Spinal cord (tissue), 10 donors: ENCODE data around the gene NDUFB7. TPM values are rescaled to one million over a fixed set of nuclear protein-coding genes. Genes with fewer than 3 reads are reported as not detected.
"Not testable (repeated sequence)": the region's sequence is repeated elsewhere in the genome, so short reads cannot be mapped to it uniquely, and the experiment has no call there.

Source experiments
- DNase-seq, 6 donors: peaks; one replicate each; pipeline versions ENCODE4 v3.0.0 to v3.0.0-alpha.2; 2013 to 2015; ENCODE audit warnings: low spot score in 6 of 6, low read depth in 4 of 6
- H3K27ac ChIP-seq: one replicate; pipeline ENCODE4 v1.5.1; 2013; ENCODE audit warnings: low read depth, low read length, control low read depth
- H3K27me3 ChIP-seq: one replicate; pipeline ENCODE4 v1.6.1; 2013; ENCODE audit warnings: low read length; ENCODE audit not compliant: control insufficient read depth, insufficient read depth
- H3K36me3 ChIP-seq: one replicate; pipeline ENCODE4 v1.6.1; 2013; ENCODE audit warnings: low read length; ENCODE audit not compliant: control insufficient read depth, insufficient read depth
- H3K4me1 ChIP-seq: one replicate; pipeline ENCODE4 v1.6.1; 2013; ENCODE audit warnings: low read length; ENCODE audit not compliant: control insufficient read depth, insufficient read depth
- H3K4me3 ChIP-seq: one replicate; pipeline ENCODE4 v1.5.1; 2013; ENCODE audit warnings: low read depth, low read length, control low read depth
- H3K9me3 ChIP-seq: one replicate; pipeline ENCODE4 v1.6.1; 2013; ENCODE audit warnings: low read length; ENCODE audit not compliant: control insufficient read depth, insufficient read depth
- WGBS: methylation state at CpG from one replicate; pipeline ENCODE4 v1.1.5; 2013; ENCODE audit warnings: missing lambda C conversion rate; ENCODE audit not compliant: insufficient coverage; 5-methylcytosine and 5-hydroxymethylcytosine counted together
- polyA plus RNA-seq, 2 donors: library from polyadenylated mRNA; unstranded; fragments of 120-200 nt; gene quantifications; one replicate each; pipeline ENCODE4 v1.2.1, GENCODE V29; 2013; ENCODE audit not compliant: insufficient read length in 2 of 2
- total RNA-seq, 2 donors: library from RNA; depleted of rRNA in 1 of 2; stranded (reverse); fragments of 120-200 nt in 1 of 2; fragments of >200 nt in 1 of 2; gene quantifications; one replicate each; pipeline versions ENCODE4 v1.2.3 to v1.2.4, GENCODE V29; 2013 to 2014
- donor health status: healthy.

The NDUFB7 gene
- total and polyA plus RNA-seq, 4 donors, result 143 to 310 (median 156) TPM

DNA sequence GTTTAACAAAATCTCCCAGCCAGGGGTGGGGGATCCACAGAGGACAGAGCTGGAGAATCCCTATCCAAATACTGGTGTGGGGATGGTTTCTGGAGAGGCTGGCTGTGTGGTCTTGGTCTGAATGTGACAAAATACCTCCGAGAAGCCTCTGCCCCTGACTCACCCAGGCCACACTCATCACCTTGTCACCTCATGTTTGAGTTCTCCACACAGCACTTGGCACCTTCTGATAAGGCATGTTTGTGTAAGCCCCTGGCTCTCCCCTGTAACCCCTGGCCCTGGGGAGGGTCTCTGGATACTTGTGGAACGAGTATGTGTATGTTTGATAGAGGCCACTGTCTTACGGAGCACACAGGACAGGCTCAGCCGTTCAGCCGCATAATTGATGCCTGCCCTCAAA is 27.8 kb downstream of the NDUFB7 start:
- WGBS, result 88% methylated on average over 4 of the region's 5 CpGs
- Histone ChIP-seq H3K36me3 (peaks cover 7% of the 10 kb centered on the region), H3K9me3 (no peaks in the 10 kb centered on the region), H3K4me3 (no peak overlapping the region), H3K27ac (no peak overlapping the region), H3K27me3 (no peaks in the 10 kb centered on the region), H3K4me1 (peaks cover 39% of the 10 kb centered on the region)
- DNase-seq, result no peak

DNA sequence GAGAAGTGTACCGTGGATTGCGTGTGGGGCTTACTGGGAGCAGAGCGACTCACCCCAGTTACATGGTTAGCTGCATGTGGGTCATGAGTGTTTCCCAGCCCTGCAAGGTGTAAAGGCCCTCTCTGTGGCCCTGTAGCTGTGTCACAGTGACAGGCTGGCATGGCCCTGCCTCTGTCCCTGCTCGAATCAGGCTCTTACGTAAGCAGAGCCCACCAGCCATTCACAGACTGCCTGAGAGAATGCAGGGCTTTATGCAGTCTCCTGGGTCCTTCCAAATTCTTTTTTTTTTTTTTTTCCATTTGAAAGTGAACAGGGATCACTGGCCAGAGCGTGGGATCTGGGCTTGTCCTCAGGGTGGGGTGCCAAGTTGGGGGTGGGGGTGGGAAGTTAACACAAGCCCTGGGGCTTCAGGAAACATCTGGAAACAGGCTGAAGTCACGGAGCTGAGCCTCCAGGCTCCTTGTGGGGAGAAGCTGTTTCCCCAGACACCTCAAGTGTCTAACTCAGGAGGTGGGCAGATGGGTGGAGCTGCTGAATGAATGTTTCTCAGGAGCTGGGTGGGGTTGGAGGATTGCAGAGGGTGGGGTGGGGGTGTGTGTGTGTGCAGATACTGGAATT is 29.0 kb downstream of the NDUFB7 start:
- H3K27ac ChIP-seq, result peak overlapping the region; percentile 42
- H3K4me1 ChIP-seq, result peaks cover 39% of the 10 kb centered on the region
- no peak overlapping the region for H3K4me3 ChIP-seq
- no peaks in the 10 kb centered on the region for H3K9me3 ChIP-seq
- peaks cover 3% of the 10 kb centered on the region for H3K36me3 ChIP-seq
- DNase-seq, result no peak
- H3K27me3 ChIP-seq, result no peaks in the 10 kb centered on the region
- WGBS, result 41% methylated on average over 5 of the region's 7 CpGs

DNA sequence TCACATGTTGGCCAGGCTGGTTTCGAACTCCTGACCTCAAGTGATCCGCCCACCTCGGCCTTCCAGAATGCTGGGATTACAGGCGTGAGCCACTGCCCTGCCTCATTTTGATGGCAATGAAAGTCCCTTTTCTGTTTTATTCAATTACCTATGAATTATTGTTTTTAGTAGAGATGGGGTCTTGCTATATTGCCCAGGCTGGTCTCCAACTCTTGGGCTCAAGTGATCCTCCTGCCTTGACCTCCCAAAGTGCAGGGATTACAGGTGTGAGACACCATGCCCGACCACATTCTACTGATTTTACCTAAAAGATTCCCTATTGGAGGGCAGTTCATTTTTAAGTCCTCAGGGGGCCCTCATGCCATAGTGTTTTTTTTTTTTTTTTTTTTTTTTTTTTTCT is 29.9 kb downstream of the NDUFB7 start:
- not testable (repeated sequence) for H3K36me3 ChIP-seq, H3K9me3 ChIP-seq, H3K27ac ChIP-seq, H3K4me3 ChIP-seq, DNase-seq, H3K27me3 ChIP-seq
- H3K4me1 ChIP-seq, result peaks cover 39% of the 10 kb centered on the region
- WGBS, result 100% methylated on average over 1 of the region's 5 CpGs

DNA sequence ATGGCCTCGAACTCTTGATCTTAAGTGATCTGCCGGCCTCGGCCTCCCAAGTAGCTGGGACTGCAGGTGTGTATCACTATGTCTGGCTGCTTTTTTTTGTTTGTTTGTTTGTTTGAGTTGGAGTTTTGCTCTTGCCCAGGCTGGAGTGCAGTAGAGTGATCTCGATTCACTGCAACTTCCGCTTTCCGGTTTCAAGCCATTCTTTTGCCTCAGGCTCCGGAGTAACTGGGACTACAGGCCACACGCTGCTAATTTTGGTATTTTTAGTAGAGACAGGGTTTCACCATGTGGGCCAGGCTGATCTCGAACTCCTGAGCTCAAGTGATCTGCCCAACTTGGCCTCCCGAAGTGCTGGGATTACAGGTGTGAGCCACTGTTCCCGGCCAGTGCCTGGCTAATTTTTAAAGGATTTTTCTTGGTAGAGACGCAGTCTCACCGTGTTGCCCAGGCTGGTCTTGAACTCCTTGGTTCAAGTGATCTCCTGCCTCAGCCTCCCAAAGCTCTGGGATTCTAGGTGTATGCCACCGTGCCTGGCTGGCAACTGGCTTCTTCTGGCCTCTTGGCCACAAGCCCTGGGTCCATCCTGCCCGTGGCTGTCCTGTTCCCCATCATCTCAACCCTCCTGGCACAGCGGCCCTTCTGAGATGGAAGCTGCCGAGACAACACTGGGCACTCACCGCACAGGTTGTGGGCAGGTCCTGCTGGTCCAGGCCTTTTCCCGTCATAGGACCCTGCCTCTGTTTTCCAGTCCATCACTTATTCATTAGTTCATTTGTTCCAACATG is 30.9 kb downstream of the NDUFB7 start:
- peaks cover 3% of the 10 kb centered on the region for H3K36me3 ChIP-seq
- no peak overlapping the region for H3K4me3 ChIP-seq
- no peak overlapping the region for H3K27ac ChIP-seq
- WGBS, result 95% methylated on average over 18 of the region's 19 CpGs
- H3K27me3 ChIP-seq, result no peaks in the 10 kb centered on the region
- no peaks in the 10 kb centered on the region for H3K9me3 ChIP-seq
- peaks cover 39% of the 10 kb centered on the region for H3K4me1 ChIP-seq
- no peak for DNase-seq

DNA sequence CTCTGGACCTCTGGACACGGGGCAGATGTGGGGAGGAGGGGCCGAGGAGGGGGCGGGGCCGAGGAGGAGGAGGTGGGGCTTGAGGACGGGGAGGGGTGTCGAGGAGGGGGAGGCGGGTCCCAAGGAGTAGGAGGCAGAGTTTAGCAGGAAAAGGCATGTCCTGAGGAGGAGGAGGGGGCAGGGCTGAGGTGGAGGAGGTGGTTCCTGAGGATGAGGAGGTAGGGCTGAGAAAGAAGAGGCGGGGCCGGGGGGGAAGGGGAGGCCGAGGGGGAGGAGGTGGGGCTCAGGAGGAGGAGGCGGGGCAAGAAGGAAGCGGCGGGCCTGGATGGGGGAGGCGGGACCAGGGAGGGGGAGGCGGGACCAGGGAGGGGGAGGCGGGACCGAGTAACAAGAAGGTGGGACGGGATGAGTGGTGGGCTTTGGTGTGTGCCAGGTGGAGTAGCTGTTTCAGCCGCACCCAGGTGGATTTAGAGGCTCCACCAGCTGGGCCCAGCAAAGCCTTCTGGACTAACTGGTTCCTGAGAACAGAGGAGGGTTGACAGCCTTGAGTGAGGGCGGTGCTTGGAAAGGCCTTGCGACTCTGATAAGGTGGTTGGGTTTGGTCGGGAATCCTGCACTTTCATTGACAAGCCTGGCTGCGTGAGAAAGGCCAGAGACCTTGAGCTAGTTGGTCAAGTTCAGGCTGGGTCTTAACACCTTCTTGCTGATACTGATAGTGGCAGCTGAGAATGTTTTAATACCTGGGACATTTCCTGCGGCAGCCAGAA is 34.8 kb downstream of the NDUFB7 start:
- Histone ChIP-seq H3K4me1 (peaks cover 6% of the 10 kb centered on the region), H3K36me3 (peaks cover 12% of the 10 kb centered on the region), H3K9me3 (no peaks in the 10 kb centered on the region), H3K4me3 (no peak overlapping the region), H3K27me3 (no peaks in the 10 kb centered on the region), H3K27ac (no peak overlapping the region)
- WGBS, result 23% methylated on average over 15 of the region's 24 CpGs
- peak in 1 of 6 donors; percentile 56 for DNase-seq

DNA sequence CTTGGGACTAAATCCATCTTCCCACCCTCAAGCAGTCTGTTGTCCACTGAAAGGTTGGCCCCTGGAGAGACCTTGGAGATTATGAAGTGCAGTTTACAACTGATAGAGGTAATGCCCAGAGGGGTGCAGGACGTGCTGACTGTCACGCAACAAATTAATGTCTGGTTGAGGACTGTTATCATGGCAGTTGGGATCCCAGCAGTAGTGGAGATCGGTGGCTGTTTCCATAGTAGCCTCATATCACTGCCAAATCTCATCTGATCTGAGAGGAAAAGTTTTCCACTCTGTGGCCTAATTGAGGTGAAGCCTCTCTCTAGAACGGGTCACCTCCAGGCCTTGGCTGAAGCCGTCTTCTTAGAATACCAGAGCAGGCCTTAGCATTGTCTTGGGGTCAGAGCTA is 38.4 kb downstream of the NDUFB7 start:
- Histone ChIP-seq H3K9me3 (no peaks in the 10 kb centered on the region), H3K27me3 (no peaks in the 10 kb centered on the region), H3K4me1 (peaks cover 27% of the 10 kb centered on the region), H3K4me3 (no peak overlapping the region), H3K36me3 (peaks cover 9% of the 10 kb centered on the region), H3K27ac (no peak overlapping the region)
- no peak for DNase-seq
- WGBS, result no CpG with 5 or more reads among the region's 5 CpGs

DNA sequence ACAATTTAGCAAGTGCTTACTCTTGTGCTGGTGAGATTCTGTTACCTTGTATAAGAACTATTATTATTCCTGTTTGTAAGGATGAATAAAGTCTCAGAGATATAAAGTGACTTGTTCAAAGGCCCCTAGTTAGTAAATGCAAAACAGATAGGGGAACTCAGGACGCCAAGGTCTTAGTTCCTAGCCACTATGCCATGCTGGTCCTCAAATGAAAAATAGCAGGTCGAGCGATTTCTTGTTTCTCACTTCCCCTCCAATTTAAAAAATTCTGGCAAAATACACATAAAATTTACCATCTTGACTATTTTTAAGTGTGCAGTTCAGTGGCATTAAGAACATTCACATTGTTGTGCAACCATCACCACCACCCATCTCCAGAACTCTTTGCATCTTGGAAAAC is 41.4 kb downstream of the NDUFB7 start:
- Histone ChIP-seq H3K4me3 (no peak overlapping the region), H3K36me3 (peaks cover 9% of the 10 kb centered on the region), H3K9me3 (no peaks in the 10 kb centered on the region), H3K27ac (no peak overlapping the region), H3K27me3 (no peaks in the 10 kb centered on the region), H3K4me1 (peaks cover 22% of the 10 kb centered on the region)
- WGBS, result 17% methylated on average over 1 of the region's 3 CpGs
- DNase-seq, result no peak

DNA sequence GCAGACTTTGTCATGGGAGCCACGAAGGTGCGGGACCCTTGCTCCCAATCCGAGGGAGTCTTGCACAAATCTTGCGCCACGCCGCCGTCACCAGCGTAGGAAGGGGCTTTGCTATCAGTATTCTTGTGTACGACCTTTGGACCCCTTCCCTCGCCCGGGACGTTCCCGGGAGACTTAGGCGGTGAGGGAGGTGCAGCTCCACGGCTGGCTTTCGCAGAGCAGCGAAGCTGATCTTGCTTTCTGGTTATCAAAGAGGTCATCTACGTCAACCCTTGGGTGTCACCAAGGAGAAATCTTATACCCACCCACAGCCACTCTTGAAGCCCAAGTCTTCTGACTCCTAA is 41.9 kb downstream of the NDUFB7 start:
- 0% methylated on average over 17 of the region's 18 CpGs for WGBS
- H3K36me3 ChIP-seq, result peaks cover 9% of the 10 kb centered on the region
- no peaks in the 10 kb centered on the region for H3K9me3 ChIP-seq
- no peak for DNase-seq
- H3K27ac ChIP-seq, result peak overlapping the region; percentile 98
- peak overlapping the region; percentile 98 for H3K4me3 ChIP-seq
- peaks cover 22% of the 10 kb centered on the region for H3K4me1 ChIP-seq
- no peaks in the 10 kb centered on the region for H3K27me3 ChIP-seq

DNA sequence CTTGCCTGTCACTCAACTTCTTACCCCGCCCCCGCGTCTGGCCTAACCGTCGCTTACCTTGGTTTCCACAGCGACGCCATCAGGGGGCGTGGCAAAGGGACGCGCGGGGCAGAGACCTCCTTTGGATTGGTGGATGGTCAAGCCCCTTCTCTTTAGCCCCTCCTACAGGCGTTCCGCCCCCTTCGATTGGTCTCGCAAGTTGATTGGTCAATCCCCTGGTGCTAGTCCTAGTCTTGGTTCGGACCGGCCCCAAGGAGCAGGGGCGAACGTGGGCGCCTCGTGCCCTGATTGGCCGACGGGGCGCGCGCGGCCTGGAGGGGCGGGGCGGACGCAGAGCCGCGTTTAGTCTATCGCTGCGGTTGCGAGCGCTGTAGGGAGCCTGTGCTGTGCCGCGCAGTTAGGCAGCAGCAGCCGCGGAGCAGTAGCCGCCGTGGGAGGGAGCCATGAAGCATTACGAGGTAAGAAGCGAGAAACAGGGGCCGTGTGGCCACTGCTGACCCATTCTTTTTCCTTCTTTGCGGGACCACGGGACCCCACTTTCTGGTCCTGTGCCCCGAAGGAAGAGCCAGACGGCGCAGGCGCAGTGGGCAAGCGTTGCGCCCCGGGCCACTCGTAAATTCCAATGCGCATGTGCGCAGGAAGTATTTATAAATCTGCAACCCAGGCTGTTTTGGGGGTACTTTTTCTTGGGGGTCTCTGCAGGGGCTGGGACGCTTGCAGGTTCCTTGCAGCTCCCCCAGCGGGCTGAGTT is 42.4 kb downstream of the NDUFB7 start, which contains the start of gene TECR:
Gene TECR, plus strand, starts transcription at position 341 of the 751 bp plus-strand sequence. Its CDS starts 103 bp downstream, at position 444.
- H3K27me3 ChIP-seq, result no peaks in the 10 kb centered on the region
- H3K36me3 ChIP-seq, result peaks cover 4% of the 10 kb centered on the region
- H3K27ac ChIP-seq, result peak within 1 kb of the TSS; percentile 98
- under 1% methylated on average over 53 of the region's 59 CpGs for WGBS
- H3K9me3 ChIP-seq, result no peaks in the 10 kb centered on the region
- peak; percentile 97 to 100 (median 100) for DNase-seq
- peaks cover 22% of the 10 kb centered on the region for H3K4me1 ChIP-seq
- H3K4me3 ChIP-seq, result peak within 1 kb of the TSS; percentile 98
